ENCODE data around the gene APMAP.

DNA sequence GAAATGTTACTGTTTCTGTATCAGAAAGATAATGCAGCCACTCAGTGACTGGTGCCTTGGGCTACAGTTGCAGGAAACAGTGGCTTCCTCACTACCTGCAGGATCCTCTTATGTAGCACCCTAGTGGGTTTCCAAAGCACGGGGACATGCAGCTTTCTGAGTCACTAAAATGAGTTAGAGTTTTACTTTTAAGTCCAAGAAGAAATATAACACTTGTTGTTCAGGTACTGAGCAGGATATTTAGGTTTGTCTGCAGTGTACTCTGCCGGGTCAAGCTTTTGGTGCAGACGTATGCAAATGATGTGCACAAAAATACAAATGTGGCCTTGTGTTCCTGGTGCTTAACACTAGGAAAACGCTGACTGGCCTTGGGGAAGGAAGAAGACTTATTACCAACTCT is 43.4 kb upstream of the APMAP start:
- TF ChIP-seq, protein P1, sequence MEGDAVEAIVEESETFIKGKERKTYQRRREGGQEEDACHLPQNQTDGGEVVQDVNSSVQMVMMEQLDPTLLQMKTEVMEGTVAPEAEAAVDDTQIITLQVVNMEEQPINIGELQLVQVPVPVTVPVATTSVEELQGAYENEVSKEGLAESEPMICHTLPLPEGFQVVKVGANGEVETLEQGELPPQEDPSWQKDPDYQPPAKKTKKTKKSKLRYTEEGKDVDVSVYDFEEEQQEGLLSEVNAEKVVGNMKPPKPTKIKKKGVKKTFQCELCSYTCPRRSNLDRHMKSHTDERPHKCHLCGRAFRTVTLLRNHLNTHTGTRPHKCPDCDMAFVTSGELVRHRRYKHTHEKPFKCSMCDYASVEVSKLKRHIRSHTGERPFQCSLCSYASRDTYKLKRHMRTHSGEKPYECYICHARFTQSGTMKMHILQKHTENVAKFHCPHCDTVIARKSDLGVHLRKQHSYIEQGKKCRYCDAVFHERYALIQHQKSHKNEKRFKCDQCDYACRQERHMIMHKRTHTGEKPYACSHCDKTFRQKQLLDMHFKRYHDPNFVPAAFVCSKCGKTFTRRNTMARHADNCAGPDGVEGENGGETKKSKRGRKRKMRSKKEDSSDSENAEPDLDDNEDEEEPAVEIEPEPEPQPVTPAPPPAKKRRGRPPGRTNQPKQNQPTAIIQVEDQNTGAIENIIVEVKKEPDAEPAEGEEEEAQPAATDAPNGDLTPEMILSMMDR (IDR thresholded peaks at IDR 0.05; ENCODE audit: low read length) = no peak
- no peak for TF ChIP-seq EZH2 (IDR thresholded peaks at IDR 0.05; ENCODE audit: borderline replicate concordance, low read length)

Measured in OCI-LY1 (cell line).